Measurements from ENCODE around the gene SLC35F4.

- no peak for TF ChIP-seq CTCF (IDR thresholded peaks at IDR 0.05; ENCODE audit: control extremely low read depth in 1 of 3, insufficient read depth in 1 of 3, low read depth in 1 of 3, low read length in 3 of 3)
- TF ChIP-seq JUN (IDR thresholded peaks at IDR 0.05; ENCODE audit: low read depth, low read length) = no peak
- TF ChIP-seq JUND (IDR thresholded peaks at IDR 0.05; ENCODE audit: low read length) = no peak
- TF ChIP-seq KDM1A (IDR thresholded peaks at IDR 0.05; ENCODE audit: borderline replicate concordance, low read length) = no peak
- no peak for TF ChIP-seq GTF2F1 (IDR thresholded peaks at IDR 0.05; ENCODE audit: borderline replicate concordance, low read depth, low read length)
- TF ChIP-seq TAF1 (IDR thresholded peaks at IDR 0.05; ENCODE audit: low read depth, low read length) = no peak
- no peak for TF ChIP-seq YY1 (IDR thresholded peaks at IDR 0.05; ENCODE audit: low read depth, low read length)
- no peak for TF ChIP-seq CHD1 (IDR thresholded peaks at IDR 0.05; ENCODE audit: low read depth, low read length)
Measured at GRCh38 chr14:57725399-57726077, 140.4 kb downstream of the SLC35F4 start.
